Measurements from ENCODE around the gene RBP7. TPM values are rescaled to one million over a fixed set of nuclear protein-coding genes. Genes with fewer than 3 reads are reported as not detected.

RBP7 gene
- total RNA-seq, 1 donor from 2014 or later, result 119 TPM

DNA sequence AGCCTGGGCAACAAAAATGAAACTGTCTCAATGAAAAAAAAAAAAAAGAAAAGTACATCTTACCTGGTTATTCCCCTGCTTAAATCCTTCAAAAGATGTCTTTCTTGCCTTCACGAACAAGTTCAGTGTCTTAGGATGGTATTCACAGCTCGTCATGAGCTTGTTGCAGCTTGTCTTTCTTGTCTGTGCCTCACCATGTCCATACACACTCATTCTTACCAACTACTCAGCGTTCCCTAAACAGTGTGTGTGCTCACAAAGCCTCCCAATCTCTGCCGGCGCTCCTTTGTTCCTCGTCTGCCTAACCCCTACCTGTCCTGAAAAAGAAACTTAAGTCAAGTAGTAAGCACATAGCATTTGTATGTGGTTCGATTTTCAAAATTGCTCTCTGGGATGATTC, 66.8 kb downstream of the RBP7 start:
- H3K27me3 ChIP-seq, result no peaks in the 10 kb centered on the region
- peaks cover 3 to 33% of the 10 kb centered on the region in 2 donors for H3K4me1 ChIP-seq
- no peak overlapping the region for H3K4me3 ChIP-seq
- no peaks in the 10 kb centered on the region for H3K36me3 ChIP-seq
- no peak for DNase-seq (ENCODE audit: low spot score in 2 of 2)
- no peak overlapping the region for H3K27ac ChIP-seq
- no peaks in the 10 kb centered on the region for H3K9me3 ChIP-seq
- intact Hi-C loops (cut with DNase I), result no loop called here
- TF ChIP-seq, protein P1, sequence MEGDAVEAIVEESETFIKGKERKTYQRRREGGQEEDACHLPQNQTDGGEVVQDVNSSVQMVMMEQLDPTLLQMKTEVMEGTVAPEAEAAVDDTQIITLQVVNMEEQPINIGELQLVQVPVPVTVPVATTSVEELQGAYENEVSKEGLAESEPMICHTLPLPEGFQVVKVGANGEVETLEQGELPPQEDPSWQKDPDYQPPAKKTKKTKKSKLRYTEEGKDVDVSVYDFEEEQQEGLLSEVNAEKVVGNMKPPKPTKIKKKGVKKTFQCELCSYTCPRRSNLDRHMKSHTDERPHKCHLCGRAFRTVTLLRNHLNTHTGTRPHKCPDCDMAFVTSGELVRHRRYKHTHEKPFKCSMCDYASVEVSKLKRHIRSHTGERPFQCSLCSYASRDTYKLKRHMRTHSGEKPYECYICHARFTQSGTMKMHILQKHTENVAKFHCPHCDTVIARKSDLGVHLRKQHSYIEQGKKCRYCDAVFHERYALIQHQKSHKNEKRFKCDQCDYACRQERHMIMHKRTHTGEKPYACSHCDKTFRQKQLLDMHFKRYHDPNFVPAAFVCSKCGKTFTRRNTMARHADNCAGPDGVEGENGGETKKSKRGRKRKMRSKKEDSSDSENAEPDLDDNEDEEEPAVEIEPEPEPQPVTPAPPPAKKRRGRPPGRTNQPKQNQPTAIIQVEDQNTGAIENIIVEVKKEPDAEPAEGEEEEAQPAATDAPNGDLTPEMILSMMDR (IDR thresholded peaks at IDR 0.05), result no peak

DNA sequence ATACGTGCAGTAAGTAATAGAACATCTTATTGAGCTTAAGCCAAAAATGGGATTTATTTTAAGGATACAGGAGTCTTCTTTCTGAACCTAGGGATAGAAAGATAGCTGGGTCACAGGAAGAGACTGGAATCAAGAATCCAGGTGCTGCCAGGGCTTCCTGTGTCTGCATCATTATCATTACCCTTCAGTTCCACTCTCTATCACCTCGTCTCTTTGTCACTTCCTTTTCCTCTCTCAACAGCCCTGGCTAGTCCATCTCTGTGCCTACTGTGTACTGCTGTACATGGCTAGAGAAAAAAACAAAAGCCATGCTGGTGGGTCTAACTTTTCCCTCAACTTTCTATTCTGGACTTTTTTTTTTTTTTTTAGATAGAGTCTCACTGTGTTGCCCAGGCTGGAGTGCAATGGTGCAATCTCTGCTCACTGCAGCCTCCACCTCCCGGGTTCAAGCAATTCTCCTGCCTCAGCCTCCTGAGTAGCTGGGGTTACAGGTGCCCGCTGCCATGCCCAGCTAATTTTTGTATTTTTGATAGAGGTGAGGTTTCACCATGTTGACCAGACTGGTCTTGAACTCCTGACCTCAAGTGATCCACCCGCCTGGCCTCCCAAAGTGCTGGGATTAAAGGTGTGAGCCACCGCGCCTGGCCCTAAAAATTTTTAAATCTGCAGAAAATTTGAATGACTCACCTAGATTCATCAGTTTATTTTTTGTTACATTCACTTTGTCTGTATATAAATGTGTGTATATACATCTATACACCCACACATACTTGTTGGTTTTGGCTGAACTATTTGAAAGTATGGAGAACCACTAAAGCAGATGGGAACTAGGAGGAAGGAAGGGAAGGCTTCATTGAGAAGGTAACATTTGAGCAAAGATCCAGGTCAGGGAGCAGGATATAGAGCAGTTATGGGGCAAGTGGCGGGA, 67.7 kb downstream of the RBP7 start:
- TF ChIP-seq, protein P1 (IDR thresholded peaks at IDR 0.05), result no peak
- Histone ChIP-seq H3K36me3 (no peaks in the 10 kb centered on the region), H3K27ac (peak overlapping the region; percentile 88 to 91), H3K9me3 (no peaks in the 10 kb centered on the region), H3K4me3 (no peak overlapping the region), H3K27me3 (no peaks in the 10 kb centered on the region), H3K4me1 (peaks cover 3 to 38% of the 10 kb centered on the region in 2 donors)
- intact Hi-C loops (cut with DNase I), result loop anchor here (5.0 kb wide), 1 partner anchor 58 kb away; no protein-coding TSS in a partner anchor
- no peak for DNase-seq (ENCODE audit: low spot score in 2 of 2)

DNA sequence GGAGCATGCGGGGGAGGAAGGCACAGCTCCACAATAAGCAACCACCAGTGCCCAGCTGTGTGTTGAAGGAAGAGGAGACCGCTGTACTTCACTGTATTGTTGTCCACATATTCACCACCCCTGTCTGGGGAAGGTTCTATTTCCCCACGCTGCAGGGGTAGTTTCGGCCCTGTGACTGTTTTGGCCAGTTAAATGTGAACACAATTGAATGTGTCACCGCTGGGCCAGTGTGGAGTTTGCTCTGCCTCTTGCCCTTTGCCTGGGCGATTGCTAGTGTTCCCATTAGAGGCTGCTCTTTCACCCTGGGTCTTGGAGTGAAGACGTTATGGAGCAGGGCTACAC, 68.3 kb downstream of the RBP7 start:
- DNase-seq (ENCODE audit: low spot score in 2 of 2), result no peak
- H3K27ac ChIP-seq, result peak overlapping the region; percentile 88 to 91
- H3K9me3 ChIP-seq, result no peaks in the 10 kb centered on the region
- H3K27me3 ChIP-seq, result no peaks in the 10 kb centered on the region
- H3K36me3 ChIP-seq, result no peaks in the 10 kb centered on the region
- TF ChIP-seq, protein P1 (IDR thresholded peaks at IDR 0.05), result no peak
- intact Hi-C loops (cut with DNase I), result loop anchor here (5.0 kb wide), 1 partner anchor 57 kb away; no protein-coding TSS in a partner anchor
- H3K4me3 ChIP-seq, result no peak overlapping the region
- peaks cover 3 to 39% of the 10 kb centered on the region in 2 donors for H3K4me1 ChIP-seq

Other genes starting within 250 kb of the RBP7 start
- 84.6 TPM for gene CLSTN1, start 173.3 kb upstream of the RBP7 start, total RNA-seq
- gene CTNNBIP1, start 87.0 kb upstream of the RBP7 start, total RNA-seq, result 74.1 TPM
- gene LZIC, start 53.8 kb upstream of the RBP7 start, total RNA-seq, result 3.7 TPM
- gene NMNAT1, start 53.8 kb upstream of the RBP7 start, total RNA-seq, result 7.9 TPM
- gene UBE4B, start 35.7 kb downstream of the RBP7 start, total RNA-seq, result 35.2 TPM
- gene KIF1B, start 213.3 kb downstream of the RBP7 start, total RNA-seq, result 13.4 TPM